Fibroblast of lung (primary cell): ENCODE results near the gene WDR93. TPM values are rescaled to one million over a fixed set of nuclear protein-coding genes. Genes with fewer than 3 reads are reported as not detected.

Experiments
- DNase-seq, 2 donors: peaks; one replicate each; pipeline versions ENCODE4 v3.0.0 to v3.0.0-alpha.2; 2010; ENCODE audit warnings: low read depth in 2 of 2
- H2AFZ ChIP-seq: 2 replicates; pipeline ENCODE4 v1.5.1; 2012; ENCODE audit warnings: low read length, control low read depth, inconsistent platforms
- H3K27ac ChIP-seq: 2 replicates; pipeline ENCODE4 v1.5.1; 2011; ENCODE audit warnings: low read length, control low read depth; ENCODE audit not compliant: insufficient read depth
- H3K27me3 ChIP-seq: 2 replicates; pipeline ENCODE4 v1.5.1; 2011; ENCODE audit warnings: mild to moderate bottlenecking, low read length; ENCODE audit not compliant: control insufficient read depth, insufficient read depth
- H3K36me3 ChIP-seq: 2 replicates; pipeline ENCODE4 v1.5.1; 2011; ENCODE audit warnings: low read length; ENCODE audit not compliant: control insufficient read depth, insufficient read depth
- H3K4me1 ChIP-seq: 2 replicates; pipeline ENCODE4 v1.5.1; 2011; ENCODE audit warnings: low read length; ENCODE audit not compliant: control insufficient read depth, insufficient read depth; ENCODE audit errors: extremely low read depth
- H3K4me2 ChIP-seq: 2 replicates; pipeline ENCODE4 v1.5.1; 2011; ENCODE audit warnings: low read length, control low read depth; ENCODE audit not compliant: insufficient read depth; ENCODE audit errors: extremely low read depth
- H3K4me3 ChIP-seq, 4 experiments: fragments of 200-600 bp in 1 of 4; sonication (generic) in 1 of 4; replicated peaks in 1 of 4; 2 replicates each; pipeline ENCODE4 v1.5.1; 2011 to 2016; ENCODE audit warnings: low read length in 4 of 4, low read depth in 3 of 4, mild to moderate bottlenecking in 3 of 4, control low read depth in 2 of 4, inconsistent platforms in 1 of 4, mixed read lengths in 1 of 4; ENCODE audit not compliant: insufficient read depth in 1 of 4; ENCODE audit errors: control extremely low read depth in 1 of 4
- H3K79me2 ChIP-seq: 2 replicates; pipeline ENCODE4 v1.5.1; 2012; ENCODE audit warnings: mild to moderate bottlenecking, low read length, inconsistent platforms; ENCODE audit not compliant: control insufficient read depth, insufficient read depth
- H3K9ac ChIP-seq: 2 replicates; pipeline ENCODE4 v1.5.1; 2011; ENCODE audit warnings: mild to moderate bottlenecking, low read length, control low read depth; ENCODE audit not compliant: insufficient read depth
- H3K9me3 ChIP-seq: 2 replicates; pipeline ENCODE4 v1.5.1; 2012; ENCODE audit warnings: low read depth, low read length; ENCODE audit not compliant: control insufficient read depth, insufficient read depth
- H4K20me1 ChIP-seq: 2 replicates; pipeline ENCODE4 v1.5.1; 2011; ENCODE audit warnings: low read length; ENCODE audit not compliant: control insufficient read depth, insufficient read depth; ENCODE audit errors: extremely low read depth
- EZH2 ChIP-seq: IDR thresholded peaks from 2 replicates; pipeline ENCODE4 v1.5.1; 2012; ENCODE audit warnings: low read length, control low read depth, mild to moderate bottlenecking; ENCODE audit errors: missing control alignments
- polyA plus RNA-seq, 2 donors: library from polyadenylated mRNA; depleted of rRNA in 1 of 2; stranded (reverse) in 1 of 2; unstranded in 1 of 2; fragments of >200 nt; gene quantifications; 2 replicates each; pipeline ENCODE4 v1.2.1, GENCODE V29; 2011 to 2012; ENCODE audit warnings: missing spikeins in 1 of 2
- total RNA-seq: library from RNA; depleted of rRNA; stranded (reverse); fragments of >200 nt; gene quantifications from 2 replicates; pipeline ENCODE4 v1.2.1, GENCODE V29; 2014
- TF ChIP-seq, protein P1 (sequence below), 2 donors: IDR thresholded peaks in 1 of 2; conservative IDR thresholded peaks in 1 of 2; 1 replicate in 1 of 2; 2 replicates in 1 of 2; pipeline ENCODE4 v1.5.1; 2011 to 2012; ENCODE audit warnings: low read length in 2 of 2, control low read depth in 1 of 2, inconsistent platforms in 1 of 2, low read depth in 1 of 2, mild to moderate bottlenecking in 1 of 2

WDR93 gene
- total and polyA plus RNA-seq, 2 donors (not counting 1 experiment from before 2014, with no cell fraction given): 0.14 to 0.17 TPM

DNA sequence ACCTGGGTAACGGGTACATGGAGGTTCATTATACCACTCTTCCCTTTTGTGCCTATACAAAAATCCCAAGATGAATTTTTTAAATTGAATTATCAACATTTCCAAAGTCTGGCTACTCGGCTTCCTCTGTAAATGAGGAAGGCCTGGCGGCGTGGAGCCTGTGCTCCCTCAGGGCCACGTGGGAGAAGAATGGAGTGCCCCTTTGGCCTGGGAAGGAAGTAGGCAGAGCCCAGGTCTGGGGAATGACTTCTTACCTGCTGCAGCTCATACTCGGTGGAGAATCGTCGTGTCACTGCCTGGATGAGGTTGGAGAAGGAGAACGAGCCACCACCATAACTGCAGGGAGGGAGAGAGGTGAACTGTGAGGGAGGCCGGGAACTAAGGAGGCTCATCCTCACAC, 99.6 kb downstream of the WDR93 start:
- DNase-seq: no peak
- Histone ChIP-seq H4K20me1 (no peaks in the 10 kb centered on the region), H3K9ac (no peak overlapping the region), H3K4me2 (no peak overlapping the region), H2AFZ (no peak overlapping the region), H3K27me3 (no peaks in the 10 kb centered on the region), H3K4me1 (no peaks in the 10 kb centered on the region), H3K4me3 (no peak overlapping the region), H3K27ac (no peak overlapping the region), H3K36me3 (peaks cover 27% of the 10 kb centered on the region), H3K9me3 (no peaks in the 10 kb centered on the region), H3K79me2 (no peaks in the 10 kb centered on the region)
- no peak for TF ChIP-seq EZH2
- TF ChIP-seq, protein P1, sequence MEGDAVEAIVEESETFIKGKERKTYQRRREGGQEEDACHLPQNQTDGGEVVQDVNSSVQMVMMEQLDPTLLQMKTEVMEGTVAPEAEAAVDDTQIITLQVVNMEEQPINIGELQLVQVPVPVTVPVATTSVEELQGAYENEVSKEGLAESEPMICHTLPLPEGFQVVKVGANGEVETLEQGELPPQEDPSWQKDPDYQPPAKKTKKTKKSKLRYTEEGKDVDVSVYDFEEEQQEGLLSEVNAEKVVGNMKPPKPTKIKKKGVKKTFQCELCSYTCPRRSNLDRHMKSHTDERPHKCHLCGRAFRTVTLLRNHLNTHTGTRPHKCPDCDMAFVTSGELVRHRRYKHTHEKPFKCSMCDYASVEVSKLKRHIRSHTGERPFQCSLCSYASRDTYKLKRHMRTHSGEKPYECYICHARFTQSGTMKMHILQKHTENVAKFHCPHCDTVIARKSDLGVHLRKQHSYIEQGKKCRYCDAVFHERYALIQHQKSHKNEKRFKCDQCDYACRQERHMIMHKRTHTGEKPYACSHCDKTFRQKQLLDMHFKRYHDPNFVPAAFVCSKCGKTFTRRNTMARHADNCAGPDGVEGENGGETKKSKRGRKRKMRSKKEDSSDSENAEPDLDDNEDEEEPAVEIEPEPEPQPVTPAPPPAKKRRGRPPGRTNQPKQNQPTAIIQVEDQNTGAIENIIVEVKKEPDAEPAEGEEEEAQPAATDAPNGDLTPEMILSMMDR (conservative IDR thresholded peaks at IDR 0.05 in 1 of 2, IDR thresholded peaks at IDR 0.05 in 1 of 2; ENCODE audit: low read depth in 1 of 2, low read length in 2 of 2): no peak

DNA sequence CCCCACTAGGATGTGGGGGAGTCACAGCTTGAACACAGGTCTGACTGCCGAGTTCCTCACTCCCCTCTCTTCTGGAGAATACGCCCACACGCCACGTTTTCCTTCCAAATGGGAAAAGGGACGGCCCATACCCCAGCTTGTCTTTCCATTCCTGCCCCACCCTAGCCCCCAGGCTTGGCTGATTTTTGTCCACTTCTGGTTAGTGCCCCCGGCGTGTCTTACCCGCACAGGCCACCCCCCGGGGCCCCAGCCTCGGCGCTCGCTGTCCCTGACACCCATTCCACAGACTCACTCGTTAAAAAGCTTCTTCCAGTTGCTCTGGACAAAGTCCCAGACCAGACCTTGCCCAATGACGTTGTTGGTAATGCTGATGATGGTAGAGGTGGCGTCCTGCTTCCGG, 100.0 kb downstream of the WDR93 start:
- Histone ChIP-seq H3K27me3 (no peaks in the 10 kb centered on the region), H3K4me2 (no peak overlapping the region), H4K20me1 (no peaks in the 10 kb centered on the region), H3K79me2 (no peaks in the 10 kb centered on the region), H3K27ac (no peak overlapping the region), H3K9me3 (no peaks in the 10 kb centered on the region), H3K36me3 (peaks cover 26% of the 10 kb centered on the region), H3K9ac (no peak overlapping the region), H3K4me1 (no peaks in the 10 kb centered on the region), H2AFZ (no peak overlapping the region), H3K4me3 (no peak overlapping the region)
- no peak for TF ChIP-seq EZH2
- TF ChIP-seq, protein P1 (conservative IDR thresholded peaks at IDR 0.05 in 1 of 2, IDR thresholded peaks at IDR 0.05 in 1 of 2; ENCODE audit: low read depth in 1 of 2, low read length in 2 of 2): no peak
- no peak for DNase-seq

- no peak overlapping the region for H2AFZ ChIP-seq
- no peaks in the 10 kb centered on the region for H3K27me3 ChIP-seq
- no peaks in the 10 kb centered on the region for H4K20me1 ChIP-seq
- no peaks in the 10 kb centered on the region for H3K79me2 ChIP-seq
- H3K9me3 ChIP-seq: no peaks in the 10 kb centered on the region
- H3K4me1 ChIP-seq: no peaks in the 10 kb centered on the region
- no peak for DNase-seq
- TF ChIP-seq EZH2: no peak
- TF ChIP-seq, protein P1 (conservative IDR thresholded peaks at IDR 0.05 in 1 of 2, IDR thresholded peaks at IDR 0.05 in 1 of 2; ENCODE audit: low read depth in 1 of 2, low read length in 2 of 2): no peak
- peaks cover 31% of the 10 kb centered on the region for H3K36me3 ChIP-seq
- no peak overlapping the region for H3K9ac ChIP-seq
- no peak overlapping the region for H3K27ac ChIP-seq
- no peak overlapping the region for H3K4me3 ChIP-seq
- H3K4me2 ChIP-seq: no peak overlapping the region
Measured at GRCh38 chr15:89792106-89792805, 101.6 kb downstream of the WDR93 start.

Other genes with a start within 250 kb of the WDR93 start
- gene RHCG, start 194.2 kb upstream of the WDR93 start, total RNA-seq: under 0.01 TPM in 1 of 2 replicates, not detected in the other
- not detected in 2 replicates for gene RHCG, start 194.2 kb upstream of the WDR93 start, polyA plus RNA-seq
- 0.26 and 1.2 TPM in 2 replicates for gene TICRR, start 115.3 kb upstream of the WDR93 start, total RNA-seq
- 1.6 and 3.6 TPM in 2 replicates for gene TICRR, start 115.3 kb upstream of the WDR93 start, polyA plus RNA-seq
- gene KIF7, start 35.3 kb upstream of the WDR93 start, total RNA-seq: 11.4 and 11.6 TPM in 2 replicates
- gene KIF7, start 35.3 kb upstream of the WDR93 start, polyA plus RNA-seq: 2.9 and 3.6 TPM in 2 replicates
- 0.50 and 0.51 TPM in 2 replicates for gene PLIN1, start 11.4 kb upstream of the WDR93 start, total RNA-seq
- 0.02 and 0.06 TPM in 2 replicates for gene PLIN1, start 11.4 kb upstream of the WDR93 start, polyA plus RNA-seq
- 11.7 and 15.9 TPM in 2 replicates for gene PEX11A, start 57 bp upstream of the WDR93 start, total RNA-seq
- 4.0 and 6.6 TPM in 2 replicates for gene PEX11A, start 57 bp upstream of the WDR93 start, polyA plus RNA-seq
- 0.26 and 1.3 TPM in 2 replicates for gene MESP1, start 60.4 kb downstream of the WDR93 start, total RNA-seq
- 0.06 TPM in 1 of 2 replicates, not detected in the other for gene MESP1, start 60.4 kb downstream of the WDR93 start, polyA plus RNA-seq
- gene MESP2, start 85.5 kb downstream of the WDR93 start, total RNA-seq: 0.77 and 0.99 TPM in 2 replicates
- gene MESP2, start 85.5 kb downstream of the WDR93 start, polyA plus RNA-seq: 0.24 TPM in 1 of 2 replicates, not detected in the other
- 21.6 and 70.8 TPM in 2 replicates for gene ANPEP, start 124.0 kb downstream of the WDR93 start, total RNA-seq
- gene ANPEP, start 124.0 kb downstream of the WDR93 start, polyA plus RNA-seq: 72.8 and 116 TPM in 2 replicates
- gene AP3S2, start 203.2 kb downstream of the WDR93 start, total RNA-seq: 49.1 and 69.5 TPM in 2 replicates
- 44.5 and 54.4 TPM in 2 replicates for gene AP3S2, start 203.2 kb downstream of the WDR93 start, polyA plus RNA-seq
- 13.2 and 13.9 TPM in 2 replicates for gene ARPIN, start 222.1 kb downstream of the WDR93 start, total RNA-seq
- gene ARPIN, start 222.1 kb downstream of the WDR93 start, polyA plus RNA-seq: 13.4 and 16.6 TPM in 2 replicates